ENCODE data around the gene BARHL1.
A peak's percentile ranks its signal among the peaks of the same experiment; 100 is the strongest.

GRCh38 chr9:132556235-132556634 is 26.2 kb upstream of the BARHL1 start:
- TF ChIP-seq CTCF (IDR thresholded peaks at IDR 0.05; ENCODE audit: insufficient read depth, low read depth, low read length): no peak
- TF ChIP-seq EZH2 (IDR thresholded peaks at IDR 0.05; ENCODE audit: insufficient read depth, low read length): peak; percentile 9

All from astrocyte (in vitro differentiated cells and primary cell).